ENCODE results near the gene AGTPBP1.

DNA sequence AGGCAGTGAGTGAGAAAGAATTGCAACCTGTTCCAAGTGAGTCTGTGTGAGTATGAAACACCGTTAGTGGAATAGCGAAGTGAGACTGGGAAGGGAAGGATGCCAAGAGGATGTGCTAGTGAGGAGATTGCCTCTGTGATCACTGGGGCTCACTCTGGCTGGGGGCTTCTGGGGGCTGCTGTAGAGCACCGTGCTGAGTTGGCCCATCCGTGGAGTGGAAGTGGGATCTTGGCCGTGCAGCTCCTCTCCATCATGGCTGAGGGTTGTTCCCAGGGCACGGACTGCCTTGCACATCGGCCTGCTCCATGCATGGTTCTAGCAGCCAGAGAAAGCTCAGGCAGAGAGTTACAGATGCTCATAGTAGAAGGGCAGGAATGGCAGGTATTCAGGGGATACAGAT is 236.1 kb downstream of the AGTPBP1 start:
- TF ChIP-seq, protein P1, sequence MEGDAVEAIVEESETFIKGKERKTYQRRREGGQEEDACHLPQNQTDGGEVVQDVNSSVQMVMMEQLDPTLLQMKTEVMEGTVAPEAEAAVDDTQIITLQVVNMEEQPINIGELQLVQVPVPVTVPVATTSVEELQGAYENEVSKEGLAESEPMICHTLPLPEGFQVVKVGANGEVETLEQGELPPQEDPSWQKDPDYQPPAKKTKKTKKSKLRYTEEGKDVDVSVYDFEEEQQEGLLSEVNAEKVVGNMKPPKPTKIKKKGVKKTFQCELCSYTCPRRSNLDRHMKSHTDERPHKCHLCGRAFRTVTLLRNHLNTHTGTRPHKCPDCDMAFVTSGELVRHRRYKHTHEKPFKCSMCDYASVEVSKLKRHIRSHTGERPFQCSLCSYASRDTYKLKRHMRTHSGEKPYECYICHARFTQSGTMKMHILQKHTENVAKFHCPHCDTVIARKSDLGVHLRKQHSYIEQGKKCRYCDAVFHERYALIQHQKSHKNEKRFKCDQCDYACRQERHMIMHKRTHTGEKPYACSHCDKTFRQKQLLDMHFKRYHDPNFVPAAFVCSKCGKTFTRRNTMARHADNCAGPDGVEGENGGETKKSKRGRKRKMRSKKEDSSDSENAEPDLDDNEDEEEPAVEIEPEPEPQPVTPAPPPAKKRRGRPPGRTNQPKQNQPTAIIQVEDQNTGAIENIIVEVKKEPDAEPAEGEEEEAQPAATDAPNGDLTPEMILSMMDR (IDR thresholded peaks at IDR 0.05; ENCODE audit: borderline replicate concordance, extremely low read depth, low read length, poor library complexity, severe bottlenecking), result no peak
- TF ChIP-seq EZH2 (IDR thresholded peaks at IDR 0.05; ENCODE audit: borderline replicate concordance, low read depth, low read length, severe bottlenecking), result no peak

All from DND-41 (cell line).